Measurements from ENCODE around the gene ABCA5.

ABCA5 gene

DNA sequence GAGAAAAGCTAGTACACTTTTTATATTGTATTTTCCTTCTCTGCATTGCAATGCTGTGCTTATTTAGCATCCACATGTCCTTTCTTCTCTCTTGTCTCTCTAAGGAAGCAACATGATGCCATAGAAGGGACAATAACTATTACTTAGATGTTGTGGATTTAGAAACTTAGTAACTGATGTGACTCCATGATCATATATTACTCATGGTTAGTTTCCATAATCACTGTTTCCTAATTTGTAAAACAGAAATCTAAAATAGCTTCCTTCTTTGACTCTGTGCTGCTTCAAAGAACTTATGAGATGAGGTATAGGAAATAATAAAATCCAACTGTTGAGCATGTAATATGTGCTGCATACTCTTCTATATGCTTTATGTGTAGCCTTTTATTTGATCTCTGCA lies 6.6 kb upstream of the ABCA5 start:
- TF ChIP-seq, protein P1, sequence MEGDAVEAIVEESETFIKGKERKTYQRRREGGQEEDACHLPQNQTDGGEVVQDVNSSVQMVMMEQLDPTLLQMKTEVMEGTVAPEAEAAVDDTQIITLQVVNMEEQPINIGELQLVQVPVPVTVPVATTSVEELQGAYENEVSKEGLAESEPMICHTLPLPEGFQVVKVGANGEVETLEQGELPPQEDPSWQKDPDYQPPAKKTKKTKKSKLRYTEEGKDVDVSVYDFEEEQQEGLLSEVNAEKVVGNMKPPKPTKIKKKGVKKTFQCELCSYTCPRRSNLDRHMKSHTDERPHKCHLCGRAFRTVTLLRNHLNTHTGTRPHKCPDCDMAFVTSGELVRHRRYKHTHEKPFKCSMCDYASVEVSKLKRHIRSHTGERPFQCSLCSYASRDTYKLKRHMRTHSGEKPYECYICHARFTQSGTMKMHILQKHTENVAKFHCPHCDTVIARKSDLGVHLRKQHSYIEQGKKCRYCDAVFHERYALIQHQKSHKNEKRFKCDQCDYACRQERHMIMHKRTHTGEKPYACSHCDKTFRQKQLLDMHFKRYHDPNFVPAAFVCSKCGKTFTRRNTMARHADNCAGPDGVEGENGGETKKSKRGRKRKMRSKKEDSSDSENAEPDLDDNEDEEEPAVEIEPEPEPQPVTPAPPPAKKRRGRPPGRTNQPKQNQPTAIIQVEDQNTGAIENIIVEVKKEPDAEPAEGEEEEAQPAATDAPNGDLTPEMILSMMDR (conservative IDR thresholded peaks at IDR 0.05; ENCODE audit: control insufficient read depth, insufficient read depth, low read depth, low read length): no peak
- DNase-seq (ENCODE audit: low read depth): no peak

DNA sequence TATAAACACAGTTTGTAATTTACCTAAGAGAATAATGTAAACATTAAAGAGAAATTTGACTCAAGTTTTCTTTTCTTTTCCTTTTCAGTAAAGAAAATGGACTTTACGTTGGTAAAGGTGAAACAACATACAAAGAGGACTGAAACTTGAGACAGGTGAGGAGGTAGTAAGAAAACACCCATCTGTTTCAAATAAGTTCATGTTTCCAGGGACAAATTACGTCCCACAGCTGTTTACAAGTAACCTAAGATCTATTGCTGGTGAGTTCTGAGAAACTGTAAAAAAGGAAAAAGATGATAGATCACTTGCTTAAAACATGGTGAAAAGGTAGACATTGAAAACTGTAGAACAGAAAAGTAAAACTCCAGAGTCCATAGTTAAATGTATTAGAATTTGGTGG lies 4.8 kb upstream of the ABCA5 start:
- DNase-seq (ENCODE audit: low read depth): no peak
- TF ChIP-seq, protein P1 (conservative IDR thresholded peaks at IDR 0.05; ENCODE audit: control insufficient read depth, insufficient read depth, low read depth, low read length): no peak
- H3K4me3 ChIP-seq (ENCODE audit: control insufficient read depth, low read depth, low read length): no peak overlapping the region

More for the DNA sequence above, 6.6 kb upstream of the ABCA5 start:
- no peak overlapping the region for H3K4me3 ChIP-seq (ENCODE audit: control insufficient read depth, low read depth, low read length)

DNA sequence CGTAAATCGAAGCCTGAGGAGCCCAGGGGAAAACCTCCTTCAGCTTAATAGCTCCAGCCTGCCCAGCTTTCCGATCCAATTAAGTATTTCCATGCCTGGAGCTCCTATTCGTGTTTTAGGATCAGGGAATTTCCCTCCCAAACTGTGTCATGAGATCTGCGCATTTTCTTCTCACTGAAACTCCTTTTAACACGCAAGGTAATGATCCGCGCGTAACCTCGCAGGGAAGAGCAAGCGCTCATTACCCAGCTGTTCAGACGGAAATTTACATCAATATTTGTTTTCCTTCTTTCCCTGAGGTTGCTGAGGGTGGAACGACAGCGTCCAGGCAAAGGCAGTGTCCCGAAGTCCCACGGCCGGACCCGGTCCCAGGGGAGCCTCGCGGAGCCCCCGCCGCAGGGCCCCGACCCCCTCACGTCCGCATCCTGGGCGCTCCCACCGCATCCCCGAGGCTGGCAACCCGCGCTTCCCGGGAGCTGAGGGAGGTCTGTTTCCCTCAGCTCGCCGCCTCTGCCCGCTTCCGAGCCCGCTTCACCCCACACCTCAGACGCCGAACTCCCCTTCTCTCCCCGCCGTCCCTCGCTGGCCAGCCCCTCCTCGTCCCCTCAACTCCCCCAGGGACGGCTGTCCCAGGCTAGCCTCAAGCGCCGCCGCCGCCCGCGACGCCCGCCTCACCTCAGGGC lies 415 bp downstream of the ABCA5 start:
- peak overlapping the region; percentile 77 for H3K4me3 ChIP-seq (ENCODE audit: control insufficient read depth, low read depth, low read length)
- TF ChIP-seq, protein P1 (conservative IDR thresholded peaks at IDR 0.05; ENCODE audit: control insufficient read depth, insufficient read depth, low read depth, low read length): no peak
- DNase-seq (ENCODE audit: low read depth): peak; percentile 28

DNA sequence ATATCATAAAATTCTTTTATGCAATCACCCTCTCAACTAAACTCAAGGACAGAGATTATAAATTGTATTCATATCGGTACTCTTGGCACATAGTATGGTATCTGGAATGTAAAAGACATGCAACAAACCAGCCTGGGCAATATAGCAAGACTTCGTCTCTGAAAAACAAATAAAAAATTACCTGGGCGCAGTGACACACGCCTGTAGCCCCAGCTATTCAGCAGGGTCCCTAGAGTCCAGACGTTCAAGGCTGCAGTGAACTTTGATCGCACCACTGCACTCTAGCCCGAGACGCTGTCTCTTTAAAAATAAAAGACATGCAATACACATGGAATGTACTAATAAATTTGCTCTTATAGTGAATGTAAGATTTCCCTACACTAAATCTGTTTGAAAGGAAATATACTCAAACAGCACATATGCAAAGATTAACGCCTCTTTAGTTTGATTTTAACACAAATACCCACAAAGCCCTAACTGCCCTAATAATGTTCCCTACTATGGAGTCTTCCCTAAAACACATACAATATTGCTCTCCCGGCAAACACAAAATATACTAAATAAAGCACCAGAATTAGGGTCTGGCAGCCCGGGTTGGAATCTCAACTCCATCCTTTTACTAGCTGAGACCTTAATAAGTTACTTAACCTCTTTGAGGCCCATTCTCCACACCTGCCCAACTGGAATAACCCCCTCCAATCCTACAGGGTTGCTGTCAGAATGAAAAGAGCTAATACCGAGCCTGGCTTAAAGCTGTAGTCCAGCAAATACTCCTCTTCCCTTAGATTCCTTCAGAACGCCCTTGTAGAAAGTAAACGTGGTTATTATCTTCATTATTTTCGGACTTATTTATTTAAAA lies 1.2 kb downstream of the ABCA5 start:
- peak overlapping the region; percentile 77 for H3K4me3 ChIP-seq (ENCODE audit: control insufficient read depth, low read depth, low read length)
- DNase-seq (ENCODE audit: low read depth): no peak
- TF ChIP-seq, protein P1 (conservative IDR thresholded peaks at IDR 0.05; ENCODE audit: control insufficient read depth, insufficient read depth, low read depth, low read length): no peak

DNA sequence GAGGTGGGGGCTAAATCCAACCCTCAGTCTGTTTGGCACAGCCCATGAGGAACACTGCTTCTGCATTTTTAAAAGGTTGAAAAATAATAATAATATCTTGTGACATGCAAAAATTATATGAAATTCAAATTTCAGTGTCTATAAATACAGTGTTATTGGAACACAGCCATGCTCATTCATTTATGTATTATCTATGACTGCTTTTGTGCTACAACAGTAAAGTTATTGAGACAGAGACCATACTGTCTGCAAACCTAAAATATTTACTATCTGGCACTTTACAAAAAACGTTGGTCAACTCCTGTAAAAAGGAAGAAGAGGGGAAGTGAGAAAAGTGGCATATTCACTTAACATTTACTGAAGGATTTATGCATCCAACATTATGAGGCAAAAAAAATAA lies 3.1 kb downstream of the ABCA5 start:
- H3K4me3 ChIP-seq (ENCODE audit: control insufficient read depth, low read depth, low read length): no peak overlapping the region
- TF ChIP-seq, protein P1 (conservative IDR thresholded peaks at IDR 0.05; ENCODE audit: control insufficient read depth, insufficient read depth, low read depth, low read length): no peak
- no peak for DNase-seq (ENCODE audit: low read depth)

DNA sequence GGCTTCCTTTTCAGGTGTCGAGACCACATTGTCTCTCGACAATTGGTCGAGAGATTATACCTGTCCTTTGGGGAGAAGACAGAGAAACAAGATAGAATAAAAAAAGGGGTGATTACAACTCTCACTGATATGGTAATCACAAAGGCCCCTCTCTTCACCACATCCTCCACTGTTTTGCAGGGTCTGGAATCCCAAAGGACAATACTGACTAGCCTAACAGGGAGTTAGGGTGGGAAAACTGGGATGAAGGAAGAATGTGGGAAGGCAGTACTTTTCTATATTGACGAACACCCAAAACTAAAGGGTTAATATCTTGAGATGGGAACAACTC lies 6.1 kb downstream of the ABCA5 start:
- no peak overlapping the region for H3K4me3 ChIP-seq (ENCODE audit: control insufficient read depth, low read depth, low read length)
- TF ChIP-seq, protein P1 (conservative IDR thresholded peaks at IDR 0.05; ENCODE audit: control insufficient read depth, insufficient read depth, low read depth, low read length): no peak
- DNase-seq (ENCODE audit: low read depth): no peak
